Ovary (tissue), 9 donors: ENCODE data around the gene MYL10. TPM values are rescaled to one million over a fixed set of nuclear protein-coding genes. Genes with fewer than 3 reads are reported as not detected.

Experiments
- DNase-seq, 5 donors: peaks; one replicate each; pipeline ENCODE4 v3.0.0-alpha.2; 2019 to 2020
- H3K27ac ChIP-seq, 2 donors: fragments of 200-600 bp; one replicate each; pipeline versions ENCODE4 v1.5.1 to v1.8.0; 2019 to 2022
- H3K27me3 ChIP-seq: fragments of 200-600 bp; one replicate; pipeline ENCODE4 v1.8.0; 2022
- H3K36me3 ChIP-seq: fragments of 200-600 bp; sonication (generic); one replicate; pipeline ENCODE4 v1.5.1; 2019
- H3K4me1 ChIP-seq: one replicate; pipeline ENCODE4 v1.8.1; 2013; ENCODE audit warnings: mild to moderate bottlenecking, moderate library complexity; ENCODE audit not compliant: insufficient read depth
- H3K4me3 ChIP-seq: fragments of 200-600 bp; sonication (generic); one replicate; pipeline ENCODE4 v1.5.1; 2017
- H3K9me3 ChIP-seq, 2 donors: fragments of 200-600 bp in 1 of 2; sonication (generic) in 1 of 2; one replicate each; pipeline versions ENCODE4 v1.5.1 to v1.8.1; 2013 to 2019; ENCODE audit warnings: mild to moderate bottlenecking in 1 of 2, moderate library complexity in 1 of 2
- EP300 ChIP-seq: sonication (generic); formaldehyde crosslinking; IDR thresholded peaks from one replicate; pipeline ENCODE4 v1.6.1; 2017; ENCODE audit warnings: antibody characterized with exemption
- POLR2A ChIP-seq: fragments of 450-650 bp; IDR thresholded peaks from one replicate; pipeline ENCODE4 v1.6.1; 2017; ENCODE audit warnings: antibody characterized with exemption, mild to moderate bottlenecking, moderate library complexity
- WGBS, 3 donors: extraction: QIAGEN DNeasy Blood & Tissue Kit in 1 of 3; methylation state at CpG; one replicate each; pipeline versions ENCODE4 v1.1.5 to v1.1.7; 2013 to 2017; 5-methylcytosine and 5-hydroxymethylcytosine counted together
- intact Hi-C, 4 donors: fragments of 100-400 bp; cut with DNase I; formaldehyde crosslinking; loops; one replicate each; pipeline versions ENCODE4 v1.11.0 to v1.15.1; 2022 to 2023
- polyA plus RNA-seq, 2 donors: library from polyadenylated mRNA; stranded (reverse); fragments of 200-250 nt in 1 of 2; fragments of 350-450 nt in 1 of 2; fragmentation: Illumina TruSeq in 1 of 2; extraction: RNeasy Lipid Tissue Mini Kit (QIAGEN cat#74804) in 1 of 2; gene quantifications; one replicate each; pipeline ENCODE4 v1.2.3, GENCODE V29; 2013 to 2014
- total RNA-seq, 7 donors: library from RNA; depleted of rRNA in 2 of 7; stranded (reverse); fragments of >200 nt in 2 of 7; fragmentation: NEBNext Ultra II Directional in 3 of 7; extraction: Animal tissue kit (Norgen Biotek cat#: 25700) in 3 of 7; gene quantifications; one replicate each; pipeline versions ENCODE4 v1.1.0 to v1.2.4, GENCODE V29; 2016 to 2023
- TF ChIP-seq, protein P1 (sequence below), 3 donors: fragments of 450-650 bp in 2 of 3; fragments of 200-600 bp in 1 of 3; IDR thresholded peaks; one replicate each; pipeline versions ENCODE4 v1.5.1 to v1.8.0; 2016 to 2022; ENCODE audit warnings: antibody characterized with exemption in 3 of 3, mild to moderate bottlenecking in 1 of 3
- donor health status: DM: no; HTN: no; CAD: no; lungs with moderate emphysema.
- donor health status: DM: no; HTN: no; CAD: no.
- donor health status: Bipolar disorder and iron deficiency.
- donor health status: DM: yes; HTN: yes; CAD: no.
- donor health status: DM: no; HTN: no; CAD: no.
- donor health status: DM: yes; HTN: yes; CAD: no.

MYL10 gene
- total and polyA plus RNA-seq, 9 donors: not detected

DNA sequence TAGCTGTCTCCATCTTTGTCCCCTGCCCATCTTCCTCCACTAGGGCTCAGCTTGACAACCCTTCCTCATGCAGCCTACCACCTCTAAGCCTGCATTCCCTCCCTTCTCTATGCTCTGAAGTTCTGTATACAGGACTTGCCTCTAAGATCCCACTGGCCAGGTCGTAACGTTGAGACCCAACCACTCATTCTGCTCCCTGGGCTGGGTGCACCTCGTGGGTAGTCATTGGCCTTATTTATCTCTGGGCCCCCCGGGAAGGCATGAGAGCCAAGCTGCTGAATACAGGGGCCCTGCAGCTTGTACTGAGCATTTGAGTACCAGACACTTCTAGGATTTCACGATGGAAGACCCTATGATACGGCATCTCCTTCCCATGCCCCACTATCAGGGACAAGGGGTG, 31.2 kb downstream of the MYL10 start:
- Histone ChIP-seq H3K4me1 (no peaks in the 10 kb centered on the region), H3K9me3 (no peaks in the 10 kb centered on the region), H3K4me3 (no peak overlapping the region), H3K27me3 (no peaks in the 10 kb centered on the region), H3K36me3 (no peaks in the 10 kb centered on the region), H3K27ac (no peak overlapping the region)
- intact Hi-C loops: no loop called here
- 66 to 87% (median 77%) methylated on average over 6 of the region's 6 CpGs for WGBS, 3 donors
- no peak for DNase-seq
- no peak for TF ChIP-seq POLR2A
- TF ChIP-seq, protein P1, sequence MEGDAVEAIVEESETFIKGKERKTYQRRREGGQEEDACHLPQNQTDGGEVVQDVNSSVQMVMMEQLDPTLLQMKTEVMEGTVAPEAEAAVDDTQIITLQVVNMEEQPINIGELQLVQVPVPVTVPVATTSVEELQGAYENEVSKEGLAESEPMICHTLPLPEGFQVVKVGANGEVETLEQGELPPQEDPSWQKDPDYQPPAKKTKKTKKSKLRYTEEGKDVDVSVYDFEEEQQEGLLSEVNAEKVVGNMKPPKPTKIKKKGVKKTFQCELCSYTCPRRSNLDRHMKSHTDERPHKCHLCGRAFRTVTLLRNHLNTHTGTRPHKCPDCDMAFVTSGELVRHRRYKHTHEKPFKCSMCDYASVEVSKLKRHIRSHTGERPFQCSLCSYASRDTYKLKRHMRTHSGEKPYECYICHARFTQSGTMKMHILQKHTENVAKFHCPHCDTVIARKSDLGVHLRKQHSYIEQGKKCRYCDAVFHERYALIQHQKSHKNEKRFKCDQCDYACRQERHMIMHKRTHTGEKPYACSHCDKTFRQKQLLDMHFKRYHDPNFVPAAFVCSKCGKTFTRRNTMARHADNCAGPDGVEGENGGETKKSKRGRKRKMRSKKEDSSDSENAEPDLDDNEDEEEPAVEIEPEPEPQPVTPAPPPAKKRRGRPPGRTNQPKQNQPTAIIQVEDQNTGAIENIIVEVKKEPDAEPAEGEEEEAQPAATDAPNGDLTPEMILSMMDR (IDR thresholded peaks at IDR 0.05): no peak
- no peak for TF ChIP-seq EP300

DNA sequence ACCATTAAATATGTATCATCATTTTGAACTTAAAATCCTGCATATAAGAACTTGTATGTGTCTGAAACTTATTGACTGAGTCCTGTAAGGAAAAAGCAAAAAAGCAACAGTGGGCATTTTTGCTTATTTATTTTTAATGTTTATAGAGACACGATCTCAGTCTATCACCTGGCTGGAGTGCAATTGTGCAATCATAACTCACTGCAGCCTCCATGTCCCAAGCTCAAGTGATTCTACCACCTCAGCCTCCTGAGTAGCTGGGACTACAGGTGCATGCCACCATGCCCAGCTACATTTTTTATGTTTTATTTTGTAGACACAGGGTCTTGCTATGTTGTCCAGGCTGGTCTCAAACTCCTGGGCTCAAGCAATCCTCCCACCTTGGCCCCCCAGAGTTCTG, 32.2 kb downstream of the MYL10 start:
- intact Hi-C loops: no loop called here
- Histone ChIP-seq H3K4me3 (no peak overlapping the region), H3K27ac (no peak overlapping the region), H3K4me1 (no peaks in the 10 kb centered on the region), H3K27me3 (no peaks in the 10 kb centered on the region), H3K9me3 (no peaks in the 10 kb centered on the region), H3K36me3 (no peaks in the 10 kb centered on the region)
- TF ChIP-seq EP300: no peak
- TF ChIP-seq, protein P1 (IDR thresholded peaks at IDR 0.05): no peak
- no peak for TF ChIP-seq POLR2A
- WGBS, 3 donors: 45 to 66% (median 56%) methylated on average over 1 of the region's 1 CpG
- no peak for DNase-seq

DNA sequence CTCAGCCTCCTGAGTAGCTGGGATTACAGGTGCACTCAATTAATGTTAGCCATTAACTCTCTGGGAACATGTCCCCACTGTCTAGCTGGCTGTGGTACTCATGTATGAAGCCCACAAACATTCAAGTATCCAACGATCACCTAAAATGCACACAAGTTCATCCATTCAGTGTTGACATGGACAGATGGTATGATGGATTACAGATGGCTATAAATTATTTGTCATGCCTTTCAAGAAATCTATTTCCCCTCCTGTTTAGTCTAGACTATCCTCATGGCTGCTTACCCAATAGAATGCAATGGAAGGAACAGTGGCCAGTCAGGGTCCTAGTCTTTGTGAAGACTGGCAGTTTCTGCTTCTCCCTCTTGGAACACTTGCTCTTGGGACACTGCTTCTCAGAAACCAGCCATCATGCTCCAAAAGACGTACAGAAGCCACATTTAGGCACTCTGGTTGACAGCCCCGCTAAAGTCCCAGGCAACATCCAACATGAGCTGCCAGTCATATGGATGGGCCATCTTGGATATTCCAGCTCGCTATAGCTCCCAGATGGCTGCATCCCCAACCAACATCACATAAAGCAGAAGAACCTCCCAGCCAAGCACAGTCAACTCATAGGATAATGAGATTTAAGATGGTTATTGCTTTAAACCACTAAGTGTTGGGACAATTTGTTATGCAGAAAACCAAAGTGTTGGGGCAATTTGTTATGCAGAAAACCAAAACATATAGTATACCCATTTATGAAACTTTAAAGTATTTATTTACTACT, 33.1 kb downstream of the MYL10 start:
- Histone ChIP-seq H3K27me3 (no peaks in the 10 kb centered on the region), H3K4me1 (no peaks in the 10 kb centered on the region), H3K9me3 (no peaks in the 10 kb centered on the region), H3K27ac (no peak overlapping the region), H3K36me3 (no peaks in the 10 kb centered on the region), H3K4me3 (no peak overlapping the region)
- no peak for DNase-seq
- WGBS, 3 donors: 87 to 91% (median 88%) methylated on average over 4 of the region's 4 CpGs
- TF ChIP-seq, protein P1 (IDR thresholded peaks at IDR 0.05): no peak
- TF ChIP-seq POLR2A (no peak), EP300 (no peak)
- intact Hi-C loops: no loop called here

DNA sequence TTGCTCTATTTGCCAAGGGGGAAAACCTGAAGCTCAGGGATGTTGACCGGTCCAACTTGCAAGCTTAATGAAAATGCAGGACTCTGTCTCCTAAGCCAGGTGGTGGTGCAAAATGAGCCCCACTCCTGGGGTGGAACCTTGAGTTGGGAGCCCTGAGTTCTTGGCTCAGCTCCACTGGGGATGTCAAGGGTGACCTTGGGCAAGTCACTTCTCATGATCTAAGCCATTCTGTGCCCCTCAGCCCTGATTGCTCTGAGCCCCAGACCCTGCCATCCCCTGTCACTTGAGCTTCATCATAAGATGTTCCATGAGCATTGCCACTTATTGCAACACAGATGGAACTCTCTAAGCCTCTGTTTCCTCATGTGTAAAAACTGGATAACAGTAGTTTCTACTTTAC, 33.9 kb downstream of the MYL10 start:
- Histone ChIP-seq H3K36me3 (no peaks in the 10 kb centered on the region), H3K27ac (no peak overlapping the region), H3K4me1 (no peaks in the 10 kb centered on the region), H3K9me3 (no peaks in the 10 kb centered on the region), H3K27me3 (no peaks in the 10 kb centered on the region), H3K4me3 (no peak overlapping the region)
- intact Hi-C loops: no loop called here
- 83 to 96% (median 96%) methylated on average over 1 of the region's 1 CpG for WGBS, 3 donors
- TF ChIP-seq, protein P1 (IDR thresholded peaks at IDR 0.05): no peak
- TF ChIP-seq EP300: no peak
- TF ChIP-seq POLR2A: no peak
- DNase-seq: no peak
